OCI-M2 (cell line): ENCODE data around the gene RIPPLY1.

ENCODE experiments used
- DNase-seq: peaks from one replicate; lab custom pipeline; 2025; ENCODE audit not compliant: unreplicated experiment; lab: John Stamatoyannopoulos, UW

The RIPPLY1 gene

DNA sequence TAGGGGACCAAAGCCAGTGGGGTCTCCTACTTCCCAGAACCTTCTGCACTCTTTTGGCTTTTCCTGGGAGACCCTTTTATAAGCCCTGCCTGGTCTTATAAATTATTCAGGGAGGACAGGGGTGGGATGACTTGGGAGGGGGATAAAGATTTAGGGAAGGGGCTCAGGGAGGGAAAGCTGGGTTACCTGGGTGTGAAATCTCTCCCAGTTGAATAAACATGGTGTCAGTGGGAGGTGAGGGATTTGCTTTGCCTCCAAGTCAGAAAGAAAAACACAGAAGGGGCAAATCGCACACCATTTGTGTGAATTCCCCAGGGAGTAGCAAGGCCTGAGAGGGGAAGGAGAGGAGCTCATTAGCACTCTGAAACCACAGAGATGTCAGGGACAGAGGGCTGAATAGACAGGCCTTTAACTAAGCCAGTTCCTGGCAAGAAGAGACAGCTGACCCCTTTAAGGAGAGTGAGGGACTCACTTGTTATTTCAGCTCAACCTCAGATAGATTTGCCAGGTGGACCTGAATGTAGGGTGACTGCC is at the start of gene RIPPLY1:
RIPPLY1 (minus strand) TSS at position 51 of the 534 bp plus-strand sequence. CDS start 54 bp downstream, outside the sequence.
- no peak for DNase-seq

- no peak for DNase-seq
Observed at GRCh38 chrX:106952538-106952937, 49.4 kb upstream of the RIPPLY1 start.

- DNase-seq = no peak
Observed at GRCh38 chrX:106952089-106952488, 48.9 kb upstream of the RIPPLY1 start.

DNA sequence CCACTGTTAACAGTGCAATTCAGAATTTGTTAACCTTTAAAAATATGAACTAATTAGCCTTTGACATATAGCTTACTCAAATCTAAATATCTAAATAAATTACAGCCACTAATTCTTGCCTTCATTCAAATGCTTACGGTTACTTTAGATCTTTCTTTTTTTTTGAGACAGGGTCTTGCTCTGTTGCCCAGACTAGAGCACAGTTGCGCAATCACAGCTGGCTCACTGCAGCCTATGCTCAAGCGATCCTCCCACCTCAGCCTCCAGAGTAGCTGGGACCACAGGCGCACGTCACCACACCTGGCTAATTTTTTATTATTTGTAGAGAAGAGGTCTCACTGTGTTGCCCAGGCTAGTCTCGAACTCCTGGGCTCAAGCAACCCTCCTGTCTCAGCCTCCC is 48.1 kb upstream of the RIPPLY1 start:
- no peak for DNase-seq

GRCh38 chrX:106950381-106950780 is 47.2 kb upstream of the RIPPLY1 start:
- DNase-seq = no peak

GRCh38 chrX:106949366-106949765 is 46.2 kb upstream of the RIPPLY1 start:
- DNase-seq = no peak

DNA sequence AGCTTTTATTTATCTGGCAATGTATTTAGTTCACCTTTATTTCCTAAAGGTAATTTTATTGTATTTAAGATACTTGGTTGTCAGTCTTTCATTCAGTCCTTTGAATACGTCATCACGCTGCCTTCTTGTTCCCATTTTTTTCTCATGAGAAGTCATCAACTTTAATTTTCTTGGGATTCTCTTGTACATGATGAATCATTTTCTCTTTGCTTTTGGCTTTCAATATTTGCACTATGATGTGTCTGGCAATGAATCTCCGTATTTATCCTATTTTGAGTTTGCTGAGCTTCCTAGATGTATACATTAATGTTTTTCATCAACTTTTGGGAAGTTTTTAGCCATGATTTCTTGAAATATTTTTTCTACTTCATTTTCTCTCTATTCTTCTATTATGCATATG is 45.5 kb upstream of the RIPPLY1 start:
- DNase-seq = no peak

DNA sequence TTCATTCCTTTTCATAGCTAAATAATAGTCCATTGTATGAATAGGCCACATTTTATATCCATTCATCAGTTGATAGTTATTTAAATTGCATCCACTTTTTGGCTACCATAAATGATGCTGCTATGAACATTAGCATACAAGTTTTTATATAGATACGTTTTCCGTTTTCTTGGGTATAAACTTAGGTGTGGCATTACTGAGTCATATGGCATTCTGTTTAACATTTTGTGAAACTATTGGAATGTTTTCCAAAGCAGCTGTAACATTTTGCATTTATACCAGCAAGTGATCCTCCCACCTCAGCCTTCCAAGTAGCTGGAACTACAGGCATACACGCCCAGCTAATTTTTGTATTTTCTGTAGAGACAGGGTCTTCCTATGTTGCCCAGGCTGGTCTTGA is 43.3 kb upstream of the RIPPLY1 start:
- DNase-seq = no peak

- no peak for DNase-seq
Observed at GRCh38 chrX:106940068-106940467, 36.9 kb upstream of the RIPPLY1 start.

DNA sequence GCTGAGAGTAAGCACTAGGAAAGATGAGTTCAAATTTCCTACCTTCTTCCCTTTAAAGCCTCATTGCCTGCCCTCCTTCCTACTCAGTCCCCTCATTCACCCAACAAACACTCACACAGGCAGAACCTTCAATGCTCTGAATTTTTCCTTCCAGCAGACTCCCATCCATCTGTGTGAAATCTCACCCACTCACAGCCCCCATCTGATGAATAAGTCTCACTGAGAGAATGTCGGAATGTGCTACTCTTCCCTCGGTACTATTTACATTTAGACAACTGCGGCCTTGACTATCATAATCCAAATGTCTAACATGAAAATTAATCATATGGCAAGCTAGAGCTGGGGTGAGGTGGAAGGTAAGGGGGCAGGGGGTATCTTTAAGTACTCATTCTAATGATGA is 36.4 kb upstream of the RIPPLY1 start:
- no peak for DNase-seq

DNA sequence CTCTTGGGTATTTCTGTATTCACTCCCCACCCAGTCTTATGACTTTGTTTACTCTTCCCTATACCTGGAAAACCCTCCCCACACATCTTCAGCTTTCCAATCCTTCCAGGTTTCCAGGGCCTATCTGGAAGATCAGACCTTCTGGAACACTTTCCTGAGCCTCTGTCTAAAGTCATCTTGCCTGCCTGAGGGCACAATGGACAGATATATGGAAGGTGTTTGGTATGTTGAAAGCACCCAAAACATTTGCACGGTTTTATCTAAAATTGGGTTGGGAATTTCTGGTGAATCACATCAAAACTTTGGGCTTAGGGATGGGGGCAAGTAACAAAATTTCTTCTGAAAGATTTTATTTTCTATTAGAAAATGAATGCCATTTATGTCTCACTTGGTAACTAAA is 33.1 kb upstream of the RIPPLY1 start:
- no peak for DNase-seq

DNA sequence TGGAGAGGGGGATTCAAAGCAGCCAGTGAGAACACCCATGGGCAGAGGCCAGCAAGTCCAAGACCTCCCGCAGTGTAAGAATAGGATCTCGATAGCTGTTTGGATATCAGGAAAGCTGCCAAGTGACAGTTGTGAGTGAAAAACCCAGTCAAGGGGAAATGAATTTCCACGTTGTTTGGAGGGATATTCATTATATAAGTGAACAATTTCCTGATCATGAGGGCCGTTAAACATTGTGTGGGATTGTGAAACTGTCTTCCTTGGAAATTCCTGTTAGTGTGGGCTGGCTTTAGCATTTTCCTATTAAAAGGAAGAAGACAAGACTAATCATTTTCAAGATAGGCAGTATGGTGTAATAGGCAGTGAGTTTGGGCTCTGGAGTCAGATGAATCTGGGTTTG is 32.0 kb upstream of the RIPPLY1 start:
- no peak for DNase-seq

- no peak for DNase-seq
Observed at GRCh38 chrX:106933538-106933961, 30.4 kb upstream of the RIPPLY1 start.

DNA sequence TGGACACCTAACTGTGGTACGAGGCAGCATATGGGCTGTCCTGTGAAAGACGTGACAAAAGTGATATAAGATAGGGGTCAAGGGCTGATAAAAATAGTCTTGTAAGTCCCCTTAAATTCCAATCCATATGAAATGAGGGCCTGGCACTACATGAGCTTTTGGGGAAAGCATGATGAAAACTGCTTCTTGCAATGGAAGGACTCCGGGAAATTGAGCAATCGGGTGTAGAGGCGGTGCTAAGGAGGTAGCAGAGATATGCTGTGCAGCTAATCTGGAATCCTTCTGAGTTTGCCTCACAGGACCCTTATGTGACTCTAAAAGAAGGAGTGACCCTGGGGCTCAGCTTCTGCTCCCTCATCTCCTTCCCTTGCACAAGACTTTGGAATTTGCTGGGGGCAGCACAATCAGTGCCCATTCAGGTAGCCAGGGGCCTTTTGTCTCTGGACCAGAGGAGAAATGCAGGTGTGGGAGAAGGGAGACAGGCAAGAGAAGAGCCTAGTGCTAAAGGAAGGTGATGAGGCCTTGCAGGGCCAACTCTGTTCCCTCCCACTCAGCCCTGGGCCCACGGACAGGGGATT is 29.9 kb upstream of the RIPPLY1 start:
- DNase-seq = no peak

DNA sequence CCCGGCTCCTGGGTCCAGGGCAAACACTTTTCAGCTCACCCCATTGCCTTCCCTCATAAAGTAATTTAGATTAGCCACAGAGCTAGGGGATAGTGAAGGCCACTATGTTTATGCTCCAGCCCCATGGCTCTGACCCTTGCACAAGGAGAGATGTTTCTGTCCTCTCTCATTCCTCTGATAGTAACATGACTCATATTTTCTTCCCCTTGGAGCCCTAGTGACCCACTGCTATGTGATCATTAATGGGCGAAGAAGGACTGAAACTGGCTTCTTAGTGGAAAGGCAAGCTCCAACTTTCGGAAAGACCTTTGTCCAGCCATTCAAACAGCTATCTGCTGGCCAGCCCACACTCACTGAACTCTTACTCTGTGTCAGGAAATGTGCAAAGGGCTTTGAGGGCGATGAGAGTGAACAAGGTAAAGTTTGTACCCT is 29.4 kb upstream of the RIPPLY1 start:
- DNase-seq = no peak

- DNase-seq = no peak
Observed at GRCh38 chrX:106931831-106932491, 28.8 kb upstream of the RIPPLY1 start.

DNA sequence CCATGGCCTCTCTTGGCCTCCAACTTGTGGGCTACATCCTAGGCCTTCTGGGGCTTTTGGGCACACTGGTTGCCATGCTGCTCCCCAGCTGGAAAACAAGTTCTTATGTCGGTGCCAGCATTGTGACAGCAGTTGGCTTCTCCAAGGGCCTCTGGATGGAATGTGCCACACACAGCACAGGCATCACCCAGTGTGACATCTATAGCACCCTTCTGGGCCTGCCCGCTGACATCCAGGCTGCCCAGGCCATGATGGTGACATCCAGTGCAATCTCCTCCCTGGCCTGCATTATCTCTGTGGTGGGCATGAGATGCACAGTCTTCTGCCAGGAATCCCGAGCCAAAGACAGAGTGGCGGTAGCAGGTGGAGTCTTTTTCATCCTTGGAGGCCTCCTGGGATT is 25.1 kb upstream of the RIPPLY1 start:
- DNase-seq = no peak

- no peak for DNase-seq
Observed at GRCh38 chrX:106927700-106928099, 24.6 kb upstream of the RIPPLY1 start.

- DNase-seq = no peak
Observed at GRCh38 chrX:106927023-106927422, 23.9 kb upstream of the RIPPLY1 start.

DNA sequence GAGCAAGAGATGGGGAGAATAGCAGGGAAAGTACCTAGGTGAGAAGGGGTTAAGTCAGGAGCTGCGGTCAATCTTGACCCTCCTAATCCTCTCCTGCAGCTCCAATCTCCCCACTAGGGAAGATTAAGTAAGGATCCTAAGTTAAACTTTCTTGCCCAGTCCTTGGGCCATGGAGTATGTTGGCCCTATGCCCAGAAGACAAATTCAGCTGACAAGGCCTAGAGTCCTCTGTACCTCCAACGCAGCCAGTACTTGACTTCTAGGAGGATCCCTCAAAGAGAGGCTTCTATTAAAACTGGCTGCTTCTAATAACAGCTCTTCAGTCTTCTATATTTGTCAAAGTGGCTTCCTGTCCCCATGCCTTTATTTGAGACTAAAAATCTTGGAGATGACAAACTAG is 18.5 kb upstream of the RIPPLY1 start:
- no peak for DNase-seq

DNA sequence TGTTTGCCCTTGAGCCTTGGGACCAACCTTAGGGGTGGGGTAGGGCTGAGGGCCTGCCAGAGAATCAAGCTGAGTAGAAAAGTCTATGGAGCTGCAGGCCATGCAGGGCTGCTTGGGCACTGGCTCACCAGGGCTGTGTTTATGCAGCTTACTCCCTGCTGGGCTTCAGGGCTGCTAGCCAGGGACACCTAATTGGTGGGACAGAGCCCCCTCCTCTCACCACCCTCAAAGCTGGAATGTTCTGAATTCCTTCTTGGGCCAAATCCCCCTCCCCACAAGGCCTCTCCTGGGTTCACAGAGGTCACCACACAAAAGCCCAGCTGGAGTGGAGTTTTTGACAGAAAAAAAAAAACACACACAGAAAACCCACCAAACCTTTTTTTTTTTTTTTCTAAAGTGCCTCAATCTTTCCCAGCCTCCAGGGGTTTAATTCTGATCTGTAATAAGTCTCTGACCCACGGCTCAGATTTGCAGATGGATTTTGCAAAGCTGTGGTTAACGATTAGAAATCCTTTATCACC is 16.9 kb upstream of the RIPPLY1 start, which contains the start of gene CLDN2:
CLDN2 (plus strand) TSS at position 471 of the 521 bp plus-strand sequence. CDS start 7,827 bp downstream, outside the sequence.
- DNase-seq = no peak

DNA sequence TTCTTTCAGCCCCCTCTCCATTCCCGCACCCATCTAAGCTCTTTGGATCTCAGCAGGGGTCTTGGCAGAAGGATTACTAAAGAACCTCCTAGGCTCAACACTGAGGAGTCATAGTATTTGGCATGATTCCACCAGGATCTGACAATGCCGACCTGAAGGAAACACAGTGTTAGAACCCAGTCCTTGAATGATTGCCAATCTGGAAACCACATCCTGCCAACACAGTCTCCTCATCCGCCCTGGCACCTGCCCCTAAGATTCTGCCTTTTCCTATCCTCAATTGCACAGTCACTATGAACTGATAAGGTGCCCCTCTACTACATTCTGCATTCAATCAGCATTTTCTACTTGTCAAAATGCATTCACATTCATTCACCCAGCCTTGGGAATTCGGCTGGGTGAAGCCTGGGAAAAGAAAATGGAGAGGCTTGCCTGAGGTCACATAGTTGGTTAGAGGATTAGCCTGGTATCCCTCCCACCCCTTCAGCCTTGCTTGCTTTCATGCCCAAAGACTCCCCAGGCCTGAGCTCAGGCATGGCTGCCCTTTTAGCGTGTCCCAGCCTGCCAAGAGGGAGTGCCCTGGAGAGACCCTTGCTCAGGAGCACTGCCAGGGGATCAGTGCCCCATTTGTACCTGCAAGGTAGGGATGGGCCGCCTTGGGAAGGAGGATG is 14.8 kb upstream of the RIPPLY1 start:
- DNase-seq = no peak
